ENCODE results near the gene DLG2. TPM values are rescaled to one million over a fixed set of nuclear protein-coding genes. Genes with fewer than 3 reads are reported as not detected.

Gene DLG2
- total and polyA plus RNA-seq, 3 experiments from 2014 or later: 0.81 to 1.5 (median 1.3) TPM

- H3K27ac ChIP-seq (ENCODE audit: low read depth, low read length): no peak overlapping the region
- CTCF ChIA-PET: no interaction called here
- no peaks in the 10 kb centered on the region for H3K9me3 ChIP-seq (ENCODE audit: low read length)
Measured at GRCh38 chr11:84836371-84836770, 790.8 kb downstream of the DLG2 start.

GRCh38 chr11:84833488-84834088 lies 793.6 kb downstream of the DLG2 start:
- H3K27me3 Mint-ChIP-seq: no peaks in the 10 kb centered on the region
- Histone ChIP-seq H3K36me3 (ENCODE audit: insufficient read depth, low read length) (no peaks in the 10 kb centered on the region), H3K9me3 (ENCODE audit: low read length) (no peaks in the 10 kb centered on the region), H3K27ac (ENCODE audit: low read depth, low read length) (no peak overlapping the region), H3K4me3 (ENCODE audit: low read length) (no peak overlapping the region), H3K4me1 (ENCODE audit: insufficient read depth, low read length) (no peaks in the 10 kb centered on the region), H3K27me3 (ENCODE audit: insufficient read depth, low read length, poor library complexity, severe bottlenecking) (no peaks in the 10 kb centered on the region)
- ChIA-PET CTCF (no interaction called here), POLR2A (no interaction called here)
- H3K36me3 Mint-ChIP-seq: no peaks in the 10 kb centered on the region
- no peak overlapping the region for H3K27ac Mint-ChIP-seq
- H3K4me3 Mint-ChIP-seq: no peak overlapping the region
- DNase-seq: no peak
- peaks cover 2 to 49% (median 14%) of the 10 kb centered on the region in 5 donors for H3K9me3 Mint-ChIP-seq
- H3K4me1 Mint-ChIP-seq: no peaks in the 10 kb centered on the region

More at GRCh38 chr11:84836371-84836770, 790.8 kb downstream of the DLG2 start:
- H3K27ac Mint-ChIP-seq: no peak overlapping the region
- Histone ChIP-seq H3K36me3 (ENCODE audit: insufficient read depth, low read length) (no peaks in the 10 kb centered on the region), H3K4me3 (ENCODE audit: low read length) (no peak overlapping the region), H3K27me3 (ENCODE audit: insufficient read depth, low read length, poor library complexity, severe bottlenecking) (no peaks in the 10 kb centered on the region), H3K4me1 (ENCODE audit: insufficient read depth, low read length) (no peaks in the 10 kb centered on the region)
- no peak overlapping the region for H3K4me3 Mint-ChIP-seq
- POLR2A ChIA-PET: no interaction called here
- no peaks in the 10 kb centered on the region for H3K36me3 Mint-ChIP-seq
- H3K9me3 Mint-ChIP-seq: peaks cover 14 to 43% (median 25%) of the 10 kb centered on the region in 5 donors
- H3K4me1 Mint-ChIP-seq: no peaks in the 10 kb centered on the region
- no peak for DNase-seq
- no peaks in the 10 kb centered on the region for H3K27me3 Mint-ChIP-seq

- Histone ChIP-seq H3K27me3 (ENCODE audit: insufficient read depth, low read length, poor library complexity, severe bottlenecking) (no peaks in the 10 kb centered on the region), H3K27ac (ENCODE audit: low read depth, low read length) (no peak overlapping the region), H3K4me3 (ENCODE audit: low read length) (no peak overlapping the region), H3K9me3 (ENCODE audit: low read length) (no peaks in the 10 kb centered on the region), H3K36me3 (ENCODE audit: insufficient read depth, low read length) (no peaks in the 10 kb centered on the region), H3K4me1 (ENCODE audit: insufficient read depth, low read length) (no peaks in the 10 kb centered on the region)
- peaks cover 4 to 40% (median 19%) of the 10 kb centered on the region in 5 donors for H3K9me3 Mint-ChIP-seq
- no peaks in the 10 kb centered on the region for H3K36me3 Mint-ChIP-seq
- ChIA-PET CTCF (no interaction called here), POLR2A (no interaction called here)
- H3K27ac Mint-ChIP-seq: no peak overlapping the region
- no peaks in the 10 kb centered on the region for H3K4me1 Mint-ChIP-seq
- no peaks in the 10 kb centered on the region for H3K27me3 Mint-ChIP-seq
- no peak overlapping the region for H3K4me3 Mint-ChIP-seq
- DNase-seq: no peak
Measured at GRCh38 chr11:84830372-84830771, 796.8 kb downstream of the DLG2 start.

- ChIA-PET POLR2A (no interaction called here), CTCF (no interaction called here)
- Mint-ChIP-seq H3K27me3 (no peaks in the 10 kb centered on the region), H3K4me3 (no peak overlapping the region), H3K27ac (no peak overlapping the region), H3K4me1 (no peaks in the 10 kb centered on the region), H3K36me3 (no peaks in the 10 kb centered on the region), H3K9me3 (peaks cover 6 to 28% (median 16%) of the 10 kb centered on the region in 5 donors)
- no peaks in the 10 kb centered on the region for H3K4me1 ChIP-seq (ENCODE audit: insufficient read depth, low read length)
- no peaks in the 10 kb centered on the region for H3K36me3 ChIP-seq (ENCODE audit: insufficient read depth, low read length)
- no peaks in the 10 kb centered on the region for H3K9me3 ChIP-seq (ENCODE audit: low read length)
- no peaks in the 10 kb centered on the region for H3K27me3 ChIP-seq (ENCODE audit: insufficient read depth, low read length, poor library complexity, severe bottlenecking)
- no peak overlapping the region for H3K27ac ChIP-seq (ENCODE audit: low read depth, low read length)
- no peak overlapping the region for H3K4me3 ChIP-seq (ENCODE audit: low read length)
- DNase-seq: no peak
Measured at GRCh38 chr11:84829162-84829561, 798.0 kb downstream of the DLG2 start.

GRCh38 chr11:84828616-84829015 lies 798.5 kb downstream of the DLG2 start:
- Histone ChIP-seq H3K9me3 (ENCODE audit: low read length) (no peaks in the 10 kb centered on the region), H3K27me3 (ENCODE audit: insufficient read depth, low read length, poor library complexity, severe bottlenecking) (no peaks in the 10 kb centered on the region), H3K27ac (ENCODE audit: low read depth, low read length) (no peak overlapping the region), H3K36me3 (ENCODE audit: insufficient read depth, low read length) (no peaks in the 10 kb centered on the region), H3K4me3 (ENCODE audit: low read length) (no peak overlapping the region), H3K4me1 (ENCODE audit: insufficient read depth, low read length) (no peaks in the 10 kb centered on the region)
- H3K36me3 Mint-ChIP-seq: no peaks in the 10 kb centered on the region
- H3K4me1 Mint-ChIP-seq: no peaks in the 10 kb centered on the region
- POLR2A ChIA-PET: no interaction called here
- no peak overlapping the region for H3K27ac Mint-ChIP-seq
- no peaks in the 10 kb centered on the region for H3K27me3 Mint-ChIP-seq
- CTCF ChIA-PET: no interaction called here
- DNase-seq: no peak
- H3K4me3 Mint-ChIP-seq: no peak overlapping the region
- H3K9me3 Mint-ChIP-seq: peaks cover 6 to 27% (median 15%) of the 10 kb centered on the region in 5 donors

GRCh38 chr11:84825106-84825660 lies 802.0 kb downstream of the DLG2 start:
- H3K4me1 Mint-ChIP-seq: no peaks in the 10 kb centered on the region

GRCh38 chr11:84824624-84825023 lies 802.5 kb downstream of the DLG2 start:
- Histone ChIP-seq H3K4me1 (ENCODE audit: insufficient read depth, low read length) (no peaks in the 10 kb centered on the region), H3K27me3 (ENCODE audit: insufficient read depth, low read length, poor library complexity, severe bottlenecking) (no peaks in the 10 kb centered on the region), H3K4me3 (ENCODE audit: low read length) (no peak overlapping the region), H3K36me3 (ENCODE audit: insufficient read depth, low read length) (no peaks in the 10 kb centered on the region), H3K27ac (ENCODE audit: low read depth, low read length) (no peak overlapping the region), H3K9me3 (ENCODE audit: low read length) (no peaks in the 10 kb centered on the region)
- Mint-ChIP-seq H3K4me1 (no peaks in the 10 kb centered on the region), H3K4me3 (no peak overlapping the region), H3K27me3 (no peaks in the 10 kb centered on the region), H3K9me3 (peaks cover 7 to 25% (median 16%) of the 10 kb centered on the region in 5 donors), H3K36me3 (no peaks in the 10 kb centered on the region), H3K27ac (no peak overlapping the region)
- ChIA-PET POLR2A (no interaction called here), CTCF (no interaction called here)
- DNase-seq: no peak

More at GRCh38 chr11:84825106-84825660, 802.0 kb downstream of the DLG2 start:
- Histone ChIP-seq H3K27ac (ENCODE audit: low read depth, low read length) (no peak overlapping the region), H3K4me1 (ENCODE audit: insufficient read depth, low read length) (no peaks in the 10 kb centered on the region), H3K9me3 (ENCODE audit: low read length) (no peaks in the 10 kb centered on the region), H3K36me3 (ENCODE audit: insufficient read depth, low read length) (no peaks in the 10 kb centered on the region), H3K27me3 (ENCODE audit: insufficient read depth, low read length, poor library complexity, severe bottlenecking) (no peaks in the 10 kb centered on the region), H3K4me3 (ENCODE audit: low read length) (no peak overlapping the region)
- Mint-ChIP-seq H3K4me3 (no peak overlapping the region), H3K9me3 (peaks cover 6 to 24% (median 15%) of the 10 kb centered on the region in 5 donors), H3K36me3 (no peaks in the 10 kb centered on the region), H3K27ac (no peak overlapping the region), H3K27me3 (no peaks in the 10 kb centered on the region)
- POLR2A ChIA-PET: no interaction called here
- CTCF ChIA-PET: no interaction called here
- no peak for DNase-seq

GRCh38 chr11:84819537-84819936 lies 807.6 kb downstream of the DLG2 start:
- no peaks in the 10 kb centered on the region for H3K9me3 ChIP-seq (ENCODE audit: low read length)
- no peaks in the 10 kb centered on the region for H3K4me1 ChIP-seq (ENCODE audit: insufficient read depth, low read length)
- no peak overlapping the region for H3K4me3 ChIP-seq (ENCODE audit: low read length)
- no peak overlapping the region for H3K27ac ChIP-seq (ENCODE audit: low read depth, low read length)
- Mint-ChIP-seq H3K9me3 (peaks cover 13 to 26% (median 14%) of the 10 kb centered on the region in 5 donors), H3K27me3 (no peaks in the 10 kb centered on the region), H3K4me3 (no peak overlapping the region), H3K4me1 (no peaks in the 10 kb centered on the region), H3K36me3 (no peaks in the 10 kb centered on the region), H3K27ac (no peak overlapping the region)
- H3K27me3 ChIP-seq (ENCODE audit: insufficient read depth, low read length, poor library complexity, severe bottlenecking): no peaks in the 10 kb centered on the region
- POLR2A ChIA-PET: no interaction called here
- no peak for DNase-seq
- CTCF ChIA-PET: no interaction called here
- no peaks in the 10 kb centered on the region for H3K36me3 ChIP-seq (ENCODE audit: insufficient read depth, low read length)
